HG03095 (cell line): ENCODE results near the gene ANKFY1.

Experiments
- ATAC-seq: cut with Tn5 transposase; IDR thresholded peaks from one replicate; pipeline ENCODE4 v1.9.1; 2021; ENCODE audit warnings: moderate library complexity; ENCODE audit not compliant: unreplicated experiment

Gene ANKFY1, protein sequence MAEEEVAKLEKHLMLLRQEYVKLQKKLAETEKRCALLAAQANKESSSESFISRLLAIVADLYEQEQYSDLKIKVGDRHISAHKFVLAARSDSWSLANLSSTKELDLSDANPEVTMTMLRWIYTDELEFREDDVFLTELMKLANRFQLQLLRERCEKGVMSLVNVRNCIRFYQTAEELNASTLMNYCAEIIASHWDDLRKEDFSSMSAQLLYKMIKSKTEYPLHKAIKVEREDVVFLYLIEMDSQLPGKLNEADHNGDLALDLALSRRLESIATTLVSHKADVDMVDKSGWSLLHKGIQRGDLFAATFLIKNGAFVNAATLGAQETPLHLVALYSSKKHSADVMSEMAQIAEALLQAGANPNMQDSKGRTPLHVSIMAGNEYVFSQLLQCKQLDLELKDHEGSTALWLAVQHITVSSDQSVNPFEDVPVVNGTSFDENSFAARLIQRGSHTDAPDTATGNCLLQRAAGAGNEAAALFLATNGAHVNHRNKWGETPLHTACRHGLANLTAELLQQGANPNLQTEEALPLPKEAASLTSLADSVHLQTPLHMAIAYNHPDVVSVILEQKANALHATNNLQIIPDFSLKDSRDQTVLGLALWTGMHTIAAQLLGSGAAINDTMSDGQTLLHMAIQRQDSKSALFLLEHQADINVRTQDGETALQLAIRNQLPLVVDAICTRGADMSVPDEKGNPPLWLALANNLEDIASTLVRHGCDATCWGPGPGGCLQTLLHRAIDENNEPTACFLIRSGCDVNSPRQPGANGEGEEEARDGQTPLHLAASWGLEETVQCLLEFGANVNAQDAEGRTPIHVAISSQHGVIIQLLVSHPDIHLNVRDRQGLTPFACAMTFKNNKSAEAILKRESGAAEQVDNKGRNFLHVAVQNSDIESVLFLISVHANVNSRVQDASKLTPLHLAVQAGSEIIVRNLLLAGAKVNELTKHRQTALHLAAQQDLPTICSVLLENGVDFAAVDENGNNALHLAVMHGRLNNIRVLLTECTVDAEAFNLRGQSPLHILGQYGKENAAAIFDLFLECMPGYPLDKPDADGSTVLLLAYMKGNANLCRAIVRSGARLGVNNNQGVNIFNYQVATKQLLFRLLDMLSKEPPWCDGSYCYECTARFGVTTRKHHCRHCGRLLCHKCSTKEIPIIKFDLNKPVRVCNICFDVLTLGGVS

GRCh38 chr17:4263282-4264215, at the start of gene ANKFY1:
ANKFY1 (minus strand) TSS chr17:4263979; CDS start chr17:4263941, 38 bp downstream.
- peak; percentile 88 for ATAC-seq

DNA sequence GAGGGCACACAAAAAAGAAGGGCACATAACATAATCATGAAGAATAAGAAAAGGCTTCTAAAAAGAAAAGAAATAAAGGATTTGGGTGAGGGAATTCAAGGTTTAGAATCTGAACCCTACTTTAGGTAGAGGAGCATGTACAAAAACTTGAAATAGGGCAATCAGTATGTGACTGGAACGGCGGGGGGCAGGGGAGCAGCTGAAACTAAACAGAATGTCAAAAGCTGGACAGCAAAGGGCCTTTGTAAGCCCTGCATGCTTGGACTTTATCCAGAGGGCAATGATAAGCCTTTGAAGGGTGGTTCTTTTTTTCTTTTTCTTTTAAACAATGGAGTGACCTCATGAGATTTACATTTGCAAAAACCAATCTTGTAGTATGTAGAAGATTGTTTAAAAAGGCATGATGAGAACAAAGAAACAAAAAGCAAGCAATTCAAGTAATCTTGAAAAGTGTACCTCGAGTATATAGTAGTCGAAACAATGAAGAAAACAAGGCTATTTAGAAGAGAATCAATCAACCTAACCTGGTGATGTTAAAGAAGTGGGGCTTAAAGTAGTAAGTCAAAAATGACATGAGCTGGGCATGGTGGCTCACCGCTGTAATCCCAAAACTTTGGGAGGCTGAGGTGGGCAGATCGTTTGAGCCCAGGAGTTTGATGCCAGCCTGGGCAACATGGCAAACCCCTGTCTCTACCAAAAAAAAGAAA, 46.7 kb upstream of the ANKFY1 start:
- ATAC-seq: no peak

DNA sequence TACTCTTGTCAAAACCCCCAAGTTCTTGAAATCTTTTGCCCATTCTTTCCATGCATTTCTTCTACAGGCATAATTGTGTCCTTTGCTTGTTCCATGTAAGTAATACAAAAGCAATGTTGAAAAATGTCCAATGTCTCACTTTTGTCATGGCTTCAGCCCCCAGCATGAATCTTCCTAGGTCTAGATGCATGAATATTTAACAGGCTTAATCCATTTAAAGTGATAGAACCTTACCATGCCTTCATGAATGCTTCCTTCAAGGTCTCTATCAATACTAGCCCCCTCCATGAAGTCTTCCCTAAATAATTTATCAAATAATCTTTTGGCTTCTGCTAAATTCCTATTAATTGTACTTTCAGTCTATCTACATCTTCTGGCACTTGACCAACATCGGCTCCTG, 46.1 kb upstream of the ANKFY1 start:
- ATAC-seq: no peak

GRCh38 chr17:4307179-4307930, 43.6 kb upstream of the ANKFY1 start:
- no peak for ATAC-seq

DNA sequence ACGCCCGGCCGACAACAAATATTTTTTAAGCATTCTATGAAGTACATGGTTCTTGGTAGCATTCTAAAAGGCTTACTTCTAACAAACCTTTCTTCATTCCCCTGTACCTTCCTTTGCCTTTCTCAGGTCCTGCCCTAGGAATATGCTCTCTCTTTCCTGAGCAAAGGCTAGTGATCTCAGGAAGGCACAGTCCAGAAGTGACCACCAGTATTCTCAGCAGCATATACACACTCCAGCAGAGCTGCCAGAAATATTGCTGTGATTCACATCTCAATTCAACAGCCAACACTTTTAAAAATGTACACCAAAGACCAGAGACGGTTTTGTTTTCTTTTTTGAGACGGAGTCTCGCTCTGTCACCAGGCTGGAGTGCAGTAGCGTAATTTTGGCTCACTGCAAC, 41.4 kb upstream of the ANKFY1 start:
- no peak for ATAC-seq

- no peak for ATAC-seq
Measured at GRCh38 chr17:4304417-4305027, 40.7 kb upstream of the ANKFY1 start.

- no peak for ATAC-seq
Measured at GRCh38 chr17:4301066-4301465, 37.3 kb upstream of the ANKFY1 start.

- no peak for ATAC-seq
Measured at GRCh38 chr17:4297351-4297750, 33.6 kb upstream of the ANKFY1 start.

GRCh38 chr17:4295686-4296085, 31.9 kb upstream of the ANKFY1 start:
- no peak for ATAC-seq

GRCh38 chr17:4293572-4293971, 29.8 kb upstream of the ANKFY1 start:
- no peak for ATAC-seq

GRCh38 chr17:4287710-4288109, 23.9 kb upstream of the ANKFY1 start:
- no peak for ATAC-seq

DNA sequence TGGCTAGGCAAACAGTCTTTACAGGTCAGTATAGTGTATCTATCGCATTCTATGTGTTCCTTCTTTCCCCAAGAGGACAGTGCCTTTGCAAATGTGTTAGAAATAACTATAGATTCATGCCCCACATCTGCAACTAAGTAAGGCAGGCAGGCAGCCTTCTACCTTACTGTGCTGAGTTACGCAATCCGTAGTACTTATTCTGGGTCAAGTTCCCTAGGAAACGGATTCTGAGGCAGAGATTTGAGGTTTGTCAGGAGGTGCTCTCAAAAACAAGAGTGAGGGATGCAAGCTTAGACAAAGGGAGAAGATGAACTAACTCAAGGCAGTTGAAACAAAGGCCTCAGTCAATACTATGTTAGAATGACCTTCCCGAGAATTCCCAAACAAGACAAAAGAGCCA, 12.7 kb upstream of the ANKFY1 start:
- ATAC-seq: no peak

DNA sequence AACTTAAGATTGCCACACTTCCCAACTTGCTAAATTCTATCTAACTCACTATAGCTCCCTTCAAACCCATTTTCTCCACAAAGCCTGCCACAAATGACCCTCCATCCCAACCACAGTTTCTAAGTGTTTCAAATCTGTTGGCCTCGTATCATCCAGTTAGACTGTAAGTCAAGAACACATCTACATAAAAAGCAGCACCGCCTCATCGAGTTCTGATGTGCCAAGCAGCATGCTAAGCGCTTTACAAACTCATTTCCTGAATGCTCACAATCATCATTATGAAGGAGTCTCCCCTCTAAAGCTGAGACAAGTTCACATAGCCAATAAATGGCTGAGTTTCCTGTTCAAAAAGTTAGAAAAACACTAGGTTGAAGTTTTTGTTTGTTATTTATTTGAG, 9.2 kb upstream of the ANKFY1 start:
- ATAC-seq: no peak

DNA sequence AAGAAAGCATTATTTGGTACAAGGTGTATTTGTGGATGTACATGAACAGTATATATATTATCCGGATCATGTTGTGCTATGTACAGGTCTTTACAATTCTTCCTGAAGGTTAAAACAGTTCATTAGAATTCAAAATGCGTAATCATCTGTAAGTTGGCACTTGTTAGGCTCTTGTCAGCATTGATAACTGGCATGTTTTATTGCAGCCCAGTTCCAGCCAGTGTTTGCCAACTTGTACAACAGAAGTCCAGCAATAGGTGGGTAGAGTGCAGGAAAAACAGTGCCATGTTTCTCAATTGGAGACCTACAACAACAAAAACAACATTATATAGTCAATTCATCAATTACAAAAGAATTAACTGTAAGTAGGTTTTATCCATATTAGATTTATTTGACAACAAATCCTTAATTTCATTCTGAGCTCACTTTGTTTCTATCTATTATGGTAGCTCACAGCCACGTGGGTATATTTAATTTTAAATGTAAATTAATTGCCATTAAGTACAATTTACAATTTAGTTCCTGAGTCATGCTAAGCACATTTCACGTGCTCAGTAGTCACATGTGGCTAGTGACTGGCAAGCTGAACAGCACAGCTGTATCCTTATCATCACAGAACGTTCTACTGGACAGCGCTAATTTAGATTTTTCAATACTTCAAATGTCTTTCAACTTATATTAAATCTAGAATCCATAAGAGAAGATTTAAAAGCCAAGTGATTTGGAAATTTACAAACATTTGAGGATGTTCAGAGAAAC, 8.6 kb upstream of the ANKFY1 start:
- ATAC-seq: no peak

GRCh38 chr17:4270736-4271135, 7.0 kb upstream of the ANKFY1 start:
- no peak for ATAC-seq

GRCh38 chr17:4269915-4270314, 6.1 kb upstream of the ANKFY1 start:
- no peak for ATAC-seq

GRCh38 chr17:4267402-4267801, 3.6 kb upstream of the ANKFY1 start:
- ATAC-seq: no peak

DNA sequence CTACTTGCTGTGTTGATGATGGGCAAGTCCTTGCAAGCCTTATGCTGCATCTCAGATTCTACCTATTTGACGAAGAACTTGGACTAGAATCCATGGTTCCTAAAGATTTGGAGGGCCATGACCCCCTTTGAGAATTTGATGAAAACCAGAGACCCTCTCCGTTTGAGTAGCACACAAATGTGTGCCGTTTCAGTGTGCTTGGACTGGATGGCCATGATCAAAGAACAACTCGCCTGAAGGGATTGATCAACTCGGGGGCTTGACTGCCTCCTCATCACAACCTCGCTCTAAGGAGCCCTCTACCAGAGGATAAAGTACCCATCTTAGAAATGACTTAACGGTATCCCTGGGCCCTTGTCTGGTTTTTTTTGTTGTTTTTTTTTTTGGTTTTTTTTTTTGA, 2.8 kb upstream of the ANKFY1 start:
- ATAC-seq: no peak
